D341Med (cell line): ENCODE measurements around the gene SPNS1.

Source experiments
- DNase-seq: peaks from one replicate; pipeline ENCODE4 v3.0.0; 2012; ENCODE audit warnings: low spot score

Gene SPNS1

GRCh38 chr16:29025735-29026134 lies 51.2 kb downstream of the SPNS1 start:
- DNase-seq: no peak

DNA sequence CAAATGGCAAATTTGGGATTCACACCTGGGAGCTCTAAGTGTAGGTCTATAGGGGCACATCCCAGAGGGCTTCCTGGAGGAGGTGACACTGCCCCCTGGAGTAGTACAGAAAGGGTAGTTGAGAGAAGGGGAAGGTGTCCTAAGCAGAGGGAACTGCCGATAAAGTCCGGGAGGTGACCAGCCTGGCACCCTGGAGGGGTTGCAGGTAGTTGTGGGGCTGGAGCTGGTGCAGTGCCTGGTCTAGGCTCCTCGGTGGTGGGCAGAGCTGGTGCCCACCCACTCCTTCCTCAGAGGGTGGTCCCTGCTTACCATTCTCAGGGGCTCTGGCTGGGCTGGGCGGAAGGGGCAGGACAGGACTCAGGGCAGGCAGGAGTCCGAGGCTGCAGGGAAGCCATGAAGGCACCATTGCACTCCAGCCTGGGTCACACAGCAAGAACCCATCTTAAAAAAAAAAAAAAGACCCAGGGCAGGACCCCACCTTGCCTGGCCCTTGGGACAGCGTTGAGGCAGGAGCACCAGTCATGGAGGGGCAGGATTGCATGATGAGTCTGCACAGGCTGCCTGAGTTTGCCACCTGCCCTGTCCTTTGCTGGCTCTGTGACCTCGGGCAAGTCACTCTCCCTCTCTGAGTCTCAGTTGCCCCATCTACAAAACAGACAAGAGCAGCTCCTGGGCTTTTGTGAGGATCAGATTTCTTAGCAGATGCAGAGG lies 54.0 kb downstream of the SPNS1 start:
- no peak for DNase-seq

- DNase-seq: no peak
Observed at GRCh38 chr16:29029168-29029994, 54.8 kb downstream of the SPNS1 start.

- DNase-seq: no peak
Observed at GRCh38 chr16:29030086-29030840, 55.7 kb downstream of the SPNS1 start.
